NOMO-1 (cell line): Measurements from ENCODE around the gene KCNC1.

Experiments used
- DNase-seq, 2 experiments: peaks; one replicate each; lab custom pipeline; 2025; ENCODE audit not compliant: unreplicated experiment in 2 of 2; lab: John Stamatoyannopoulos, UW

KCNC1 gene

DNA sequence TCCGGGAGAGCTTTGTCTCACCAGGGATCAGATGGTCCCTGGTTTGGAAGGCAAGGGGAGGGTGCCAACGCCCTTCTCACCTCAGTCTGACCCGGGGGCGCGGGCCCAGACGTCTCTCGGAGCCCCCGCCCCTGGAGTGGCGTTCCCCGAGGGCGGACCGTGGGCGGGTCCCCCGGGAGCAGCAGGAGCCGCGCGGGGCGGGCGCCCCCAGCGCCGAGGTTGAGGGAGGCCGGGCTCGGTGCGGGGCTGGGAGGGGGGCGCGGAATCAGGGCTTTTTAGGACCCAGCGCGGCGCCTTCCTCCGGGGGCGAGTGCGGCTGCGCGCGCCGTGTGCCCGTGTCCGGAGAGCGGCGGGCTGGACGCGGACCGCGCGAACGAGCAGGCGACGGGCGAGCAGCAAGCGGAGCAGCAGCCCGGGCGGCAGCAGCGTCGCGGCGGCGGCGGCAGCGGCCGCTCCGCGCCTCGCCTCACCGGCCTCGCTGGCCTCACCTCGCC is at the start of gene KCNC1:
Gene KCNC1 (plus strand): TSS at position 364 of the 494 bp plus-strand sequence. CDS start 1,222 bp downstream, outside the sequence.
- DNase-seq: no peak

- no peak for DNase-seq
Measured at GRCh38 chr11:17686231-17686980, 48.2 kb upstream of the KCNC1 start.

DNA sequence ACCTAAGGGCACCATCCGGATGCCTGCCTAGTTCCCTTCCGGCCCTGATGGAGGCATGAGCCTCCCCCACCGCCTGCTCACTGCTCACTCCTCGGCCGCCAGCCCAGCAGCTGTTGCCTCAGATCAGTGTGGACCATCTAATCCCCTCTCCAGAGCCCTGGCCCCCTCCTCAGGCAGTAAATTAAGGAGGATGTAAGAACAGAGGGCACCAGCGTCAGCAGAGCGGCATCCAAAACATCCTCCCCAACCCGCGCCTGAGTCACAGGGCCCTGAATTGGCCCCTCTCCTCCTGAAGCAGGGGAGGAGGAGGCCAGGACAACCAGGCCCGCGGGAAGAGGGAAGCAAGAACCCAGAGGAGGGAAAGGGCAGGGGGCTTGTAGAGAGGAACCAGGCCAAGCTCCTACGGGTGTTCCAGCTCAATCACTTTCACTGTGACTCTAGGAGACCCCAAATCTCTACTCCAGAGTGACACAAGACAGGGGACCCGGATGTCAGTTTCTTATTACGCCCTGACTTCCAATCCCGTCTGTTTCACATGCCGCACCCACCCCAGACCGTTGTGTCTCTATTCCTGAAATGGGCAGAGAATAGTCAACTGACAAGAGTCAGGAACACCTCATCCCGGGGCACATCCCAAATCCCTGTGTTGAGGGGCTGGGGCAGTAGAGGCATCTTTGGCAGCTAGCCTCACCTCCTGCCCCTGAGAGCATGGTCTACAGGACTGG is 46.5 kb upstream of the KCNC1 start:
- no peak for DNase-seq

- no peak for DNase-seq
Measured at GRCh38 chr11:17691550-17691949, 43.0 kb upstream of the KCNC1 start.

GRCh38 chr11:17691976-17692375 is 42.6 kb upstream of the KCNC1 start:
- DNase-seq: no peak

DNA sequence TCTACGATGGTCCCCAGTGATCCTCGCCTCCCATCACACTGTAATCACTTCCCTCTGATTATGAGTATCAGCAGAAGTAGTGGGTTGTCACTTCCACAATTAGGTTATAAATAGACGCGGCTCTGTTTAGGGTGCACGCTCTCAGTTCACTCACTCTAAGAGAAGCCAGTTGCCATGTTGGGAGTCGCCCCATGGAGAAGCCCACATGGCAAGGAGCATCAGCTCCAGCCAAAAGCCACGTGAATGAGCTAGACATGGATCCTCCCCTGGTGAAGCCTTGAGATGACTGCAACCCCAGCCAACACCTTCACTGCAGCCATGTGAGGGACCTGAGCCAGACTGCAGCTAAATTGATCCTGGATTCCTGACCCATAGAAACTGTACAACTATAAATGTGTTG is 41.6 kb upstream of the KCNC1 start:
- no peak for DNase-seq

- DNase-seq: no peak
Measured at GRCh38 chr11:17693531-17693930, 41.0 kb upstream of the KCNC1 start.

DNA sequence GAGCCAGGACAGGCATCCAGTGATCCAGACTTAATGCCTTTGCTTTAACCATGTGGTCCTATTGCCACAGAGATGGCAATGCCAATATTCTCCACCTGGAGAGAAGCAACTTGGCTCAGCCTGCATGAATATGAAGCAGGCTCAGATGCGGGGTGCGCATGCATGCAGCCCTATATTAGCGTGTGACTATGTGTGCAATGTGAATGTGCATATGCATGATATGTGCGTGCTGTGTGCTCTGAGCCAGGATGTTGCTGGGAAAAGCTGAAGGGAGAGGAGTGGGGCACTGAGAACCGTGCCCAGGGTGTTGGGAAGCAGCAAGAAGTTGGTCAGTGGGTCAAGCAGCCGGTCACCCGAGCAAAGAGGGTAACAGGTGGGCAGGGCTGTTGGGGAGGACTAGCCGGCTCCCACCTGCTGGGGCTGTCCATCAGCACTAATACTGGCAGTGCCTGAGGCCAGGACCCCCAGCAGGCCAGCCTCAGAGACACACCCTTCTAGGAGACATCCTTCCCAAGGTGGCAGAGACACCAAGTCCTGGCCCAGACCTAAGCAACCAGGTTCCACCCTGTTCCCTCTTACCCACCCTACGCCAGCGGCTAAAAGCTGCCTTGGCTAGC is 40.0 kb upstream of the KCNC1 start:
- no peak for DNase-seq

GRCh38 chr11:17695454-17696441 is 38.8 kb upstream of the KCNC1 start:
- no peak for DNase-seq

DNA sequence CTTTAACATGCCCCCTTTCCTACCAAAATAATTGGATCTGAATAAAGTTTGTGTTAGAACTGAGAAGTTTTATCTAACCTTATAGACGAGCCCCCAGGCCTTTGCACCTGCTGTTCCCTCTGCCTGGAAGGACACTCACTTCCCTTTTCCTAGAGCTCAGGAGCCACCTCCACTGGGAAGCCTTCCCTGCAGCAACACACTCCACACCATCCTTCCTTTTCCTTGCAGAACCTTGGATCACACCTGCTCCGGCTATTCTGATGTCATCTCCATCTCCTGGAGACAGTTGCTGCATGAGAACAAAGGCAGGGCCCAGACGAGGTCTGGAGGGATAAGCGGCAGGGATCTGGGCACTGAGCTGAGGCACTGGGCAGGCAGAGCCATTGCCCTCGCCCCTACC is 37.8 kb upstream of the KCNC1 start:
- DNase-seq: no peak

DNA sequence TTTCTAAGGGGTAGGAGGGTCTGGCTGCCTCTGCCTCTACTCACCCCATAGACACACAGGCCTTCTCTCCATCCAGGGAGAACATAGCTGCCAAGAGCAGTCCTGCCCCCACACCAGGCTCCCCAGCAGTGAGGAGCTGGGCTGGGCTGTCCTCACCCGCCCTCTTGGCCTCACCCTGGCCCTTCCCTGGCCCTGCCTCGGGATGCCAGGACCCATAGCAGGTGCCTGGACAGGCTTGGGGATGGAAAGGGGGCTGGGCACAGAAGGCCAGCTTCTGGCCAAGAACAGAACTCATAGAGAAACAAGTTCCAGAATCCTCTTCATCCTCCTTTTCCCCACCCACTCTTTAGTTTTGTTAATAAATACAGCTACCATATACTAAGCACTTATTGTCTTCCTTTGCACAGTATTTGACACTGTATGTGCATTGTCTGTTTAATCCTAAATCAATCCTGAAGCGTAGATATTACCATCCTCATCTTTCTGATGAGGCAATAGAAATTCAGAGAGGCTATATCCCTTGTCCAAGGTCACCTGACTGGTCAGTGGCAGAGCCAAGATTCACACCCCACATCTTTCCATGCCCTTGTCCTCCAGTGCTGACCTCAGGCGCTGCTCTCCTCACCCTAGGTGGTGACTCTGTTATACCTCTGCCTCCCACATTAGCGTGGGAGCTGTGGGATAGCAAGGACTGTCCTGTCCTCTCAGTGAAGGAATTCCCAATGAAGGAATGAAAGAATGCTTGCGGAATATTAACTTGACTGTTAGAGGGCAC is 37.2 kb upstream of the KCNC1 start:
- no peak for DNase-seq

DNA sequence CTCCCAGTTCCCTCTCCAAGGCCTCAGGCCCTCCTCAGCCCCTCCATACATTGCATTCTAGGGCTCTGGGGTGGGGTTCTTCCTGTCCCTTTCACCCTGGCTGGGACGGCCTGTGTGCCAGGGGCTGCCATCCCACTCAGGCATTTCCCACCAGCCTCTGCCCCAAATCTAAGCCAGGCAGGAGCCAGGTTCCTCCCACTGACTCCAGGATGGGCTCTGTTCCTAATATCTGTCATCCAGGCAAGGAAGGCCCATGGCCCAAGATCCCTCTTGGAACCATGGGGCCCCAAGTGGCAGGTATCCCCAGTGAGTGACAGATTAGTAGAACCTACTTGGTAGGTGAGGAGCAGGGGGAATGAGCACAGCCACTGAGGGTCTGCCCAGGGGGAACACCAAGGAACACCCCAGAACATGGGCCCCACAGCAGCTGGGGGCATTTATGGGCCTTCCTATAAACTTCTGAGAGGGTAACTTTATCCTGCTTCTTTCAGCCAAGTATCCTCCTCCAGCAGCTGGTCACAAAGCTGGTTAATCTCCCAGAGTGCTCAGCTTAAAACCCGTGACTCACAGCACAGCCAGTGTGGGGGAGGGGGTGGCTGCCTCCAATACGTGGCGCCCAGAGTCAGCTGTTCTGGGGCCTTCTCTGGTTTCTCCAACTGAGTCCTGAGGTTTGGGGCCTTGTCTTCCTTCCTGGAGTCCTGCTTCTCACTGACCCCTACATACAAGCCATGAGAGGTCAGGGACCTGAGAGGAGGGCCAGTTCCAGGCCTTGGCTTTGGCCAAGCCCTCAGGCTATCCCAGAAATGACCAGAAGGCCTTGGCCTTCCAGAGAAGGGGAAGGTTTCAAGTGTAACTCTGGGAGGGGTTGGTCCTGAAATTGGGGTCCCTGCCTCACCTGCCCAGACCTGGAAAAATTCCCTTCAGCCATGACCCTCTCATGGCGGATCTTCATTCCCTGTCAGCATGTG is 35.1 kb upstream of the KCNC1 start:
- DNase-seq: no peak

- DNase-seq: no peak
Measured at GRCh38 chr11:17700991-17701390, 33.6 kb upstream of the KCNC1 start.

DNA sequence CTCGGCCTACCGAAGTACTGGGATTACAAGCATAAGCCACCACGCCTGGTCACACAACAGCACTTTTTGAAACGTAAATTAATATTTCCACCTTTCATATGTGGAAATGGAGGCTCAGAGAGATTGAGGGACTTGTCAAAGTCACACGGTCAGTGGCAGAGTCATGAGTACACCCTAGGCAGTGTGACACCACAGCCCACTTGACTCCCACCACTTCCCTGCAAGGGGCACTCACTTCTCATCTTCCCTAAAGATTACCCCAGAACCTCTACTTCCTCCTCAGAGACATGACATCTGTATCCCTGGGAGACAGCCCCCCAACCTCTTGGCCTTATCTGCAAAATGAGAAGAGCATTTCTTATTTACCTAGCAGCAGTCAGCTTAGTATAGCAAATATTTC is 31.7 kb upstream of the KCNC1 start:
- DNase-seq: no peak

- DNase-seq: no peak
Measured at GRCh38 chr11:17703951-17704350, 30.6 kb upstream of the KCNC1 start.

DNA sequence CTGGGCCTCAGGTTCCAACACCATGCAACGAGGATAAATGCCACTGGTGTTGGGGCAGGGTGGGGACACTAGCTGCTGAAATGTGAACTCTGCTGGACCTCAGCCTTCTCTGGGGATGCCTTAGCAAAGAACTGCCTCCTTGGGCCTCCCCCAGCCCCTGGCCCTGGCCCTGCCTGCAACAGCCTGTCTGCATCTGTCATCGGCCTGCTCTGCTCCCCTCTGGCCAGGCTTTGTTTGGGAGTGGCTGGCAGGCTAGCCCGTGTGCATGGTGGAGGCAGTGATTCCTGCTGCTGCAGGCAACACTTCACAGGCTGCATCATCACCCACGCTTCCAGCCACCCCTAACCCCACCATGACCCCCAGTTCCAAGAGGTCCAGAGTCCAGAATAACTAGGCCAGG is 26.8 kb upstream of the KCNC1 start:
- DNase-seq: no peak

GRCh38 chr11:17711836-17712235 is 22.7 kb upstream of the KCNC1 start:
- no peak for DNase-seq

GRCh38 chr11:17713851-17714250 is 20.7 kb upstream of the KCNC1 start:
- DNase-seq: no peak
